ENCODE results near the gene DEPDC5.

DEPDC5 gene

GRCh38 chr22:31852691-31853421, 99.0 kb downstream of the DEPDC5 start:
- DNase-seq, result no peak

- DNase-seq, result no peak
These were observed 100.1 kb downstream of the DEPDC5 start for GRCh38 chr22:31853736-31854495.

GRCh38 chr22:31857247-31857646, 103.4 kb downstream of the DEPDC5 start:
- peak; percentile 83 for DNase-seq

GRCh38 chr22:31861226-31861840, 107.5 kb downstream of the DEPDC5 start:
- no peak for DNase-seq

GRCh38 chr22:31866918-31867317, 113.1 kb downstream of the DEPDC5 start:
- DNase-seq, result no peak

GRCh38 chr22:31867386-31868153, 113.8 kb downstream of the DEPDC5 start:
- DNase-seq, result no peak

- DNase-seq, result no peak
These were observed 115.9 kb downstream of the DEPDC5 start for GRCh38 chr22:31869739-31870138.

GRCh38 chr22:31870890-31871289, 117.1 kb downstream of the DEPDC5 start:
- DNase-seq, result no peak

GRCh38 chr22:31871480-31871879, 117.7 kb downstream of the DEPDC5 start:
- DNase-seq, result no peak

GRCh38 chr22:31872209-31872608, 118.4 kb downstream of the DEPDC5 start:
- DNase-seq, result no peak

GRCh38 chr22:31874821-31875220, 121.0 kb downstream of the DEPDC5 start:
- no peak for DNase-seq

- no peak for DNase-seq
These were observed 122.5 kb downstream of the DEPDC5 start for GRCh38 chr22:31876156-31876920.

GRCh38 chr22:31879585-31879984, 125.8 kb downstream of the DEPDC5 start:
- no peak for DNase-seq

GRCh38 chr22:31881200-31881599, 127.4 kb downstream of the DEPDC5 start:
- DNase-seq, result no peak

- no peak for DNase-seq
These were observed 128.0 kb downstream of the DEPDC5 start for GRCh38 chr22:31881865-31882264.

- DNase-seq, result no peak
These were observed 129.2 kb downstream of the DEPDC5 start for GRCh38 chr22:31882971-31883370.

GRCh38 chr22:31883989-31884388, 130.2 kb downstream of the DEPDC5 start:
- DNase-seq, result no peak

GRCh38 chr22:31891366-31892079, 137.7 kb downstream of the DEPDC5 start:
- peak; percentile 16 for DNase-seq

- DNase-seq, result no peak
These were observed 138.2 kb downstream of the DEPDC5 start for GRCh38 chr22:31892080-31892433.

- no peak for DNase-seq
These were observed 139.6 kb downstream of the DEPDC5 start for GRCh38 chr22:31893460-31893859.

GRCh38 chr22:31895411-31896123, 141.7 kb downstream of the DEPDC5 start:
- no peak for DNase-seq
